MV-4-11 (cell line): ENCODE results near the gene XYLT1.

Experiments
- DNase-seq: peaks from one replicate; lab custom pipeline; 2025; lab: John Stamatoyannopoulos, UW

XYLT1 gene

GRCh38 chr16:17396762-17397498 lies 73.8 kb downstream of the XYLT1 start:
- no peak for DNase-seq

GRCh38 chr16:17395849-17396480 lies 74.8 kb downstream of the XYLT1 start:
- DNase-seq: no peak

GRCh38 chr16:17392857-17393692 lies 77.7 kb downstream of the XYLT1 start:
- no peak for DNase-seq

GRCh38 chr16:17392127-17392856 lies 78.5 kb downstream of the XYLT1 start:
- no peak for DNase-seq

- no peak for DNase-seq
These were observed 79.0 kb downstream of the XYLT1 start for GRCh38 chr16:17391715-17392114.

- no peak for DNase-seq
These were observed 81.4 kb downstream of the XYLT1 start for GRCh38 chr16:17389384-17389783.

GRCh38 chr16:17387256-17387655 lies 83.5 kb downstream of the XYLT1 start:
- no peak for DNase-seq

GRCh38 chr16:17386229-17386628 lies 84.5 kb downstream of the XYLT1 start:
- no peak for DNase-seq

- DNase-seq: no peak
These were observed 86.3 kb downstream of the XYLT1 start for GRCh38 chr16:17384471-17384870.

GRCh38 chr16:17382949-17383863 lies 87.6 kb downstream of the XYLT1 start:
- DNase-seq: peak; percentile 59

GRCh38 chr16:17382514-17382913 lies 88.2 kb downstream of the XYLT1 start:
- DNase-seq: no peak

- no peak for DNase-seq
These were observed 89.0 kb downstream of the XYLT1 start for GRCh38 chr16:17381784-17382183.

GRCh38 chr16:17380613-17381012 lies 90.1 kb downstream of the XYLT1 start:
- peak; percentile 94 for DNase-seq

GRCh38 chr16:17379121-17379571 lies 91.6 kb downstream of the XYLT1 start:
- peak; percentile 51 for DNase-seq

GRCh38 chr16:17377360-17378324 lies 93.1 kb downstream of the XYLT1 start:
- peak; percentile 84 for DNase-seq

GRCh38 chr16:17375461-17376304 lies 95.1 kb downstream of the XYLT1 start:
- DNase-seq: peak; percentile 77

- DNase-seq: no peak
These were observed 96.0 kb downstream of the XYLT1 start for GRCh38 chr16:17374668-17375255.

GRCh38 chr16:17373533-17373932 lies 97.2 kb downstream of the XYLT1 start:
- no peak for DNase-seq
